GM12873 (cell line): Measurements from ENCODE around the gene ARHGAP31.

Source experiments
- TF ChIP-seq, protein P1 (sequence below): IDR thresholded peaks from 2 replicates; pipeline ENCODE4 v1.5.1; 2012; ENCODE audit warnings: low read depth, mild to moderate bottlenecking, moderate library complexity, low read length, control low read depth; ENCODE audit not compliant: insufficient read depth; ENCODE audit errors: missing control alignments

Gene ARHGAP31

DNA sequence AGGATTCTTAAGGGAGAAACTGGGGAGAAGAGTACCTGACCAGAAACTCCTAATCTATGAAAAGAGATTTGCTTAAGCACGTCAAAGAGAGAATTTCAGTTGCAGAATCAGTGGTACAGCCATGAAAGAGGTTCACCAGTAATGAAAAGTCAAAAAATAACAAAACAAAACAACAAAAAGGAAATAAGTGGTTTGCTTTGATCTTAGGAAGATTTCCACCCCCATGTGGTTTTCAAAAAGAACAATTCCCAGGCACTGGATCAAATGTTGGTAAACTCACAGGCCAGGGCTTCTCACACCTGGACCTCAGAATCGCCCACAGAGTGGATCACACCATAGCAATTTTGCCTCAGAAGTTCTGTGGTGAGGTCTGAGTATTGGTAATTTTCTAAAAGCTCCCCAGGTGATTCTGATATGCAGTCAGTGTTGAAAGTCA is 101.8 kb downstream of the ARHGAP31 start:
- TF ChIP-seq, protein P1, sequence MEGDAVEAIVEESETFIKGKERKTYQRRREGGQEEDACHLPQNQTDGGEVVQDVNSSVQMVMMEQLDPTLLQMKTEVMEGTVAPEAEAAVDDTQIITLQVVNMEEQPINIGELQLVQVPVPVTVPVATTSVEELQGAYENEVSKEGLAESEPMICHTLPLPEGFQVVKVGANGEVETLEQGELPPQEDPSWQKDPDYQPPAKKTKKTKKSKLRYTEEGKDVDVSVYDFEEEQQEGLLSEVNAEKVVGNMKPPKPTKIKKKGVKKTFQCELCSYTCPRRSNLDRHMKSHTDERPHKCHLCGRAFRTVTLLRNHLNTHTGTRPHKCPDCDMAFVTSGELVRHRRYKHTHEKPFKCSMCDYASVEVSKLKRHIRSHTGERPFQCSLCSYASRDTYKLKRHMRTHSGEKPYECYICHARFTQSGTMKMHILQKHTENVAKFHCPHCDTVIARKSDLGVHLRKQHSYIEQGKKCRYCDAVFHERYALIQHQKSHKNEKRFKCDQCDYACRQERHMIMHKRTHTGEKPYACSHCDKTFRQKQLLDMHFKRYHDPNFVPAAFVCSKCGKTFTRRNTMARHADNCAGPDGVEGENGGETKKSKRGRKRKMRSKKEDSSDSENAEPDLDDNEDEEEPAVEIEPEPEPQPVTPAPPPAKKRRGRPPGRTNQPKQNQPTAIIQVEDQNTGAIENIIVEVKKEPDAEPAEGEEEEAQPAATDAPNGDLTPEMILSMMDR: no peak

- TF ChIP-seq, protein P1: no peak
Observed at GRCh38 chr3:119396870-119397269, 102.7 kb downstream of the ARHGAP31 start.

GRCh38 chr3:119400466-119400865 is 106.3 kb downstream of the ARHGAP31 start:
- TF ChIP-seq, protein P1: no peak

- TF ChIP-seq, protein P1: no peak
Observed at GRCh38 chr3:119401069-119401468, 106.9 kb downstream of the ARHGAP31 start.

- TF ChIP-seq, protein P1: no peak
Observed at GRCh38 chr3:119401503-119402440, 107.6 kb downstream of the ARHGAP31 start.

DNA sequence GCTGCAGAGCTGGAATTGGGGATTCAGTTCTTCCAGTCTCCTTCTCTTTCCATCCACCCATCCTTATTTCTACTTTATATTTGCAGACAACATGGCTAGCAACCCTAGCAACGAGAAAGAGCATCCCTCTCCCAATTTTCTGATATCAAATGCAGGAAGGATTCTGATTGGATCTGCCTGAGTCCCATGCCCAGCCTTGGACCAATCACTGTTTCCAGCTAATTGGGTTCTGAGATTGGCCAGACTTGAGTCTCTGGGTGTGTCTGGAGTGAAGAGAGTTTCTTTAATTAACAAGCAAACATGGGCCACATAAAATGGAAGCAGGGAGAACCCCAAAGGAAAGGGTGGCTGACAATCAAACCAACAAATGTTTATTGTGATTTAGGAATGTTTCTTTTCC is 108.6 kb downstream of the ARHGAP31 start:
- TF ChIP-seq, protein P1: no peak

GRCh38 chr3:119403201-119403600 is 109.0 kb downstream of the ARHGAP31 start:
- TF ChIP-seq, protein P1: no peak
